Activated T-cell treated with anti-CD3 and anti-CD28 coated beads, Interleukin-2, amount 50 U/mL, for 4 hours (primary cell): Measurements from ENCODE around the gene PLCB1. TPM values are rescaled to one million over a fixed set of nuclear protein-coding genes. Genes with fewer than 3 reads are reported as not detected.

Source experiments
- ATAC-seq, 2 donors: fragments of 200-7000 bp; cut with Tn5 transposase; one replicate each; pipeline ENCODE4 v1.10.0; 2021
- DNase-seq: peaks from one replicate; pipeline ENCODE4 v3.0.0-alpha.2; 2020
- H3K27me3 Mint-ChIP-seq: one replicate; pipeline ENCODE4 v1.8.0; 2021; ENCODE audit warnings: low read depth, mixed read lengths
- H3K36me3 Mint-ChIP-seq: one replicate; pipeline ENCODE4 v1.8.0; 2022; ENCODE audit warnings: mixed read lengths; ENCODE audit not compliant: insufficient read depth
- H3K4me1 Mint-ChIP-seq: one replicate; pipeline ENCODE4 v1.8.0; 2021; ENCODE audit warnings: low read depth, mixed read lengths
- H3K4me3 Mint-ChIP-seq: one replicate; pipeline ENCODE4 v1.8.0; 2021; ENCODE audit warnings: mild to moderate bottlenecking, moderate library complexity, mixed read lengths
- H3K9me3 Mint-ChIP-seq: one replicate; pipeline ENCODE4 v1.8.0; 2021; ENCODE audit warnings: mixed read lengths
- total RNA-seq, 3 donors: library from RNA; stranded (reverse); gene quantifications; one replicate each; pipeline ENCODE4 v1.2.1, GENCODE V29; 2021

Gene PLCB1
- total RNA-seq, 3 donors from 2014 or later = 0.91 to 6.0 (median 2.8) TPM

DNA sequence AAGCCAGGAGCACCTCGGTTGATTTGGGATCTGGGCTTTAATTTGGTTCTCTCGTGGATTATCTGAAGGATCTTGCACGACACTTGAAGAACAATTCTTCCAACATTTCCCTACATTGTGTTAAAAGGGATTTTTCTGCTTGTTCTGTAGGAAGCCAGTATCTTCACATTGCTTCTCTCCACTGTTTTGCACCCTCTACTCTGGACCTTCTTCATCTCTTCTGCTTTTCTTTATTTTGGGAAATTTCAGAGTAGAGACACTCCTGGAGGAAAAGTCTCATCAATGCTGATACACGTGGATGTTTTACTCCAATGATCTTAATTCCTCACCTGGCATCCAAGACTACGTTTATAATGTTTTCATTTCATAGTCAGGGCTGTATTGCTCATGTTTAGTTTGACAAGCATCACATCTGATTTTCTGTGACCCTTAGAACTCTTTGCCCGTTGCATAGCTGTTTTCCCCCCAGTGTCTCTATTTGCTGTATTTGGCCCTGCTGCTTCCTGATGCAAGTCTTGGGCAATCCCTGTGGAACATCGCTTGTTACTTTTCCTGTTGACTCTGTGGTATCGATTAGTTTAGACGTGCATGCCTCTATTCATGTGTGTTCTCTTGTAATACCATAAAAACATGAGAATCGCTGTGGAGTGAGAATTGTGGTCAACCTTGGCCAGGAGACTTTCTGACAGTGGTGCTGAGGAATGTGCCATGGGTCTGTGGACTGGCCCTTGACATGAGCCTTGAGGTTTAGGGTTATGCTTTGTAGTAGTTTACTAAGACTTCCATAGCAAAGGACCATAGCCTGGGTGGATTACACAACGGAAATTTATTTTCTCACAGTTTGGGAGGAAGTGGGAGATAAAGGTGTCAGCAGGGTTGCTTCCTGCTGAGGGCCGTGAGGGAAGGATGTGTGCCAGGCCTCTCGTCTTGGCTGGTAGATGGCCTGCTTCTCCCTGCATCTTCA is 12.5 kb downstream of the PLCB1 start:
- Mint-ChIP-seq H3K27me3 (peaks cover 3% of the 10 kb centered on the region), H3K36me3 (no peaks in the 10 kb centered on the region), H3K4me1 (peaks cover 17% of the 10 kb centered on the region), H3K9me3 (no peaks in the 10 kb centered on the region), H3K4me3 (no peak overlapping the region)
- ATAC-seq (peak; percentile 25 to 30), DNase-seq (no peak)

DNA sequence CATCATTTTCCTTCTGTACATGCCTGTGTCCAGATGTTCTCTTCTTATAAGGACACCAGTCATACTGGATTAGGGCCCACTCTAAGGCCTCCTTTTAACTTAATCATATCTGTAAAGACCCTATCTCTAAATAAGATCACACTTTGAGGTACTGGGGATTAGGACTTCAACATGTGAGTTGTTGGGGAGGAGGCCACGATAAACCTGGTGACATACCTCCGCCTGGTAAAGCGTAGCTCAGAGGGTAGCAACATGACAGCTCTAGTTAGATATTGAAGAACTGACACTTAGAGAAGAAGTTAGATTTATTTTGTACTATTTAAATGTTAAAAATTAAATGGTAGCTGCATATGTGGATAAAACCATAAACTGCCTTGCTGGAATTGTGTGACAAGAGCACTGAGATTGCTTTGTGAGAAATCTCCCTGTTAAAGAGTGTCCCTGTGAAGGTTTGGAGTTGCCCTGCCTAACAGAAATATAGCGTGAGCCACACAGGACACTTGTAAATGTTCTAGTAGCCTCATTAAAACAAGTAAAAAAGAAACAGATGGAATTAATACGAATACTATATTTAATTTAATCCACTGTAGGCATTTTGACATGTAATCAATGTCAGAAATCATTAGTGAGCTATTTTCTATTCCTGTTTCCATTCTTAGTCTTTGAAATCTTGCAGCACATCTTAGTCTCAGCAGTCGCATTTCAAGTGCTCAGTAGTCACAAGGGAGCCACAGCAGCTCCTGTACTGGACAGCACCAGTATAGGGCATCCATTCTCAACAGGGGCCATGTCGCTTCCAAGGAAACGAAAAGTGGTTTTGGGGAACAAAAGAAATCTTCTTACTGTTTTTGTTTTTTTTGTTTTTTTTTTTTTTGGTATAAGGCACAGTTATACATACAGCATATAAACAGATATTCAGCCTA is 13.4 kb downstream of the PLCB1 start:
- H3K4me1 Mint-ChIP-seq = peaks cover 18% of the 10 kb centered on the region
- H3K27me3 Mint-ChIP-seq = peaks cover 3% of the 10 kb centered on the region
- ATAC-seq (no peak), DNase-seq (no peak)
- no peaks in the 10 kb centered on the region for H3K36me3 Mint-ChIP-seq
- no peaks in the 10 kb centered on the region for H3K9me3 Mint-ChIP-seq
- H3K4me3 Mint-ChIP-seq = no peak overlapping the region

DNA sequence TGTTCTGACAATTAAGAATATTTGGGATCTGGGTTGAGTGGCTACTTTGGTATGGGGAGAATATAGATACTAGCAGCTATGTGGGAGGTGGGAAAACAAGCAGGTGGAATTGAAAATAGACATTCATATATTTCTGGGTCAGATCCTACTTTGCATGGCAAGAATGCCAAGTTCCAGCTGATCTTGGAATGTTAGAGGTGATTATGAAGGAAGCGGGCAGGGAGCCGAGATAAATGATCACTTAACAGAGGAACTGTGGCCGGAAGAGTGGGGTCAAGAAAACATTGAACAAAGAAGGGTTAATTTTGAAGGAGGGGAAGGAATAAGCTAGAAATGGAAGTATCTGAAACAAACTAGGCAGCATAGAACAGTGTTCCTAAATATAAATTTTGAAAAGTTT is 15.4 kb downstream of the PLCB1 start:
- Mint-ChIP-seq H3K27me3 (peaks cover 3% of the 10 kb centered on the region), H3K4me3 (no peak overlapping the region), H3K9me3 (no peaks in the 10 kb centered on the region), H3K36me3 (no peaks in the 10 kb centered on the region), H3K4me1 (peaks cover 33% of the 10 kb centered on the region)
- no peak for ATAC-seq
- DNase-seq = no peak

DNA sequence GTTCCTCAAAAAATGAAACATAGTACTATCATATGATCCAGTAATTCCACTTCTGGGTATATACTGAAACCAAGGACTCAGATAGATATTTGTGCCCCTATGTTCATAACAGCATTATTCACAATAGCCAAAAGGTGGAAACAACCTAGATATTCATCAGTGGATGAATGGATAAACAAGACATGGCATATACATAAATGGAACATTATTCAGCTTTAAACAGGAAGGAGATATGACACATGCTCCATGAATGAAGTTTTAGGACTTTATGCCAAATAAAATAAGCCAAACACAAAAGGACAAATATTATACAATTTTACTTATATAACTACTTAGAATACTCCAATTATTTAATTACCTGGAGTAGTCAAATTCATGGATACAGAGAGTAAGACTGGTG is 16.4 kb downstream of the PLCB1 start:
- peaks cover 43% of the 10 kb centered on the region for H3K4me1 Mint-ChIP-seq
- H3K4me3 Mint-ChIP-seq = no peak overlapping the region
- no peaks in the 10 kb centered on the region for H3K9me3 Mint-ChIP-seq
- no peak for ATAC-seq
- peaks cover 3% of the 10 kb centered on the region for H3K27me3 Mint-ChIP-seq
- no peaks in the 10 kb centered on the region for H3K36me3 Mint-ChIP-seq
- no peak for DNase-seq

DNA sequence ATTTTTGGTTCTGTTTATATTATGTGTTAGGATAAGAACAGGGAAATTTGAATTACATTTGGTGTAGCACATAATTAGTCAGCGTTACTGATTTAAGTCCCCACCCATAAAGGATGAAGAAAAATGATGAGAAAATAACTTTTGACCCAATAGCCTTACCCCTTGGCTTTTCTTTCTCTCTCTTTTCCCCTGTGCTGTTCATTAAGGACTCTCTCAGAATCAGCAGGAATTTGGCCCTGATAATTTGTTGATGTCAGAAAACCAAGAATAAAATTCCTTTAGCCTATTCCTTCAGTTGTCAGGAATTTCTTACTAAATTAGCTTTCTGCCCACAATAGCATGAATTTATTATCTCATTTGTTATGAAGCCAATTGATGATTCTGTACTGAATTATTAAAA is 18.5 kb downstream of the PLCB1 start:
- Mint-ChIP-seq H3K27me3 (peaks cover 3% of the 10 kb centered on the region), H3K36me3 (no peaks in the 10 kb centered on the region), H3K4me1 (peaks cover 45% of the 10 kb centered on the region), H3K9me3 (no peaks in the 10 kb centered on the region), H3K4me3 (no peak overlapping the region)
- ATAC-seq (no peak), DNase-seq (no peak)

DNA sequence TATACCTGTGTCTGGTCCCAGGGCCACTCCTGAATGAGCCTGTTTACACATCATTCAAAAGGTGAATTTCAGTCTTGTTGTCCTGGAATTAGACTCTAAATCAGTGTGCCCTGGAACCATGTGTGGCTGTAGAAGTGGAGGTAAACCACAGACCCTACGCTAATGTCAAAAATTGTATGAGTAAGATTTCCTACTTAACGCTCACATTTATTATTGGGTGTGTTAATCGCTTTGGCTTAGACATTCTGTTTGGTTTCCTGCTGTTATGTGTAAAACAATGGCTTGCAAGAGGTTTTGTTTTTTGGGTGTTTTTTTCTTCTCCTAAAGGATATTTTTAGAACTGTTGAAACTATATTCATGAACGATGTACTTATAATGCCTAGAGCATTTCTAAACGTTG is 19.3 kb downstream of the PLCB1 start:
- Mint-ChIP-seq H3K36me3 (no peaks in the 10 kb centered on the region), H3K9me3 (no peaks in the 10 kb centered on the region), H3K4me3 (no peak overlapping the region), H3K27me3 (peaks cover 5% of the 10 kb centered on the region), H3K4me1 (peaks cover 48% of the 10 kb centered on the region)
- DNase-seq (no peak), ATAC-seq (peak in 1 of 2 donors; percentile 30)

DNA sequence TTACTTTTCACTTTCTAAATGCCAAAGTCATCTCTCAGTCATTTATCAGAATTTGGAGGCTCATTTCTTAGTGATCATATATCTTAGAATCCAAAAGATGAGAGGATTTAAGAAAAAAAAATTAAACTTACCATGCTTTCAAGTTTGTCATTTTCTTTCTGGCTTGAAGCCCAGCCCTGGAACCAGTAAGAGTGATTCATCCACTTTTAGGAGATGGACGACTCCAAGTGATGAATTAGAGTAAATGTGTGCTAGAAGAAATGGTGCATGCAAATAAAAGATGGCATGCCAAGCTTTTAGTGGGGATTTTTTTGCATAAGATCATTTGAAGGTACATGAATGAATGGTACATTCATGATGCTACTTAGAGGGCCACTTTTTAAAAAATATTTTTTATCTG is 20.1 kb downstream of the PLCB1 start:
- DNase-seq (no peak), ATAC-seq (no peak)
- peaks cover 5% of the 10 kb centered on the region for H3K27me3 Mint-ChIP-seq
- H3K4me3 Mint-ChIP-seq = no peak overlapping the region
- H3K36me3 Mint-ChIP-seq = no peaks in the 10 kb centered on the region
- peaks cover 55% of the 10 kb centered on the region for H3K4me1 Mint-ChIP-seq
- no peaks in the 10 kb centered on the region for H3K9me3 Mint-ChIP-seq

DNA sequence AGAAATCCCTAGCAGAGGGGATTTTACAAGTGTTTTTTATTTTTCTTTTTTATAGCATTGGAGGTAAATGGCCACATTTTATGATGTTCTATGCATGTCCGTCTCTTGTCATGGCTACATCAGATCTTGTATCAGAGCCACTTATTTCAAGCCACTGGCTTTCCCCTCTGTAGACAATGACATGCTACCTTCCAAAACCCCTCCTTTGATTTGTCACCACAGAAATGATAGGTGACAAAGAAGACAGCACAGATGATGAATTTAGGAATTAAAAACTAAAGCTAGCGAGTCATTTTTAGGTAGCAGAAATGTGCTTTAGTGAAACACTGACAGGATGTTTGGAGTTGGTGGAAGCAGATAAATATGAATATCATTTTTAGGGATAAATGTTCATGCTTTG is 20.8 kb downstream of the PLCB1 start:
- Mint-ChIP-seq H3K36me3 (no peaks in the 10 kb centered on the region), H3K9me3 (no peaks in the 10 kb centered on the region), H3K4me3 (no peak overlapping the region), H3K27me3 (peaks cover 2% of the 10 kb centered on the region), H3K4me1 (peaks cover 59% of the 10 kb centered on the region)
- peak; percentile 39 to 42 for ATAC-seq
- no peak for DNase-seq

DNA sequence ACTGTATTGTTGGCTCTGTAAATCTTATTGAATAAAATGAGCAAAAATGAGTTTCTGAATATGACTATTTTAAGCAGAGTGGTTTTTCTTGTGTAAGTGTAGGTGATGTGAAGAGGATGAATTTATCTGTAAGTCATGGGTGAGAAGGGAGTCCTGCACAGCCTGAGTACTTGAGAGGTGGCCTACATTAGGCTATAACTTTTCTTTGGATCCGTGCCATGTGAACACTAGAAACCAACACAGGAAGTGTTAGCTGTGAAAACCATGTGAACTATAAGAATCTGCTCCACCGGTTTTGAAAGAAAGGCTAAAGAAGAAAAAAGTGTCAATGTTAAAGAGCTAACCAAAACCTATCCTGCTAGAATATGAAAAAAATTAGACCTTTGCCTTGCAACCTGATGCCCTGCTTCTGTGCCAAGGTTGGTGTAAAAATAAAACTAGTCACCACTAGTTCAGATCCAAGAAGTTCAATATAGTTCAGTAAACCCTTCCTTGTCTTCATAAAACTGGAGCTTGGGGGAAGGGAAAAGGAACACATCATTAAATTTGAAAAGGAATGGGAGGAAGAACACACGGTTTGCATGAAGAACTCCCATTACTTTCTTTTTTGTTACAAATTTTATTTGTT is 21.3 kb downstream of the PLCB1 start:
- Mint-ChIP-seq H3K4me1 (peaks cover 59% of the 10 kb centered on the region), H3K36me3 (no peaks in the 10 kb centered on the region), H3K9me3 (no peaks in the 10 kb centered on the region), H3K4me3 (no peak overlapping the region), H3K27me3 (peaks cover 2% of the 10 kb centered on the region)
- DNase-seq (no peak), ATAC-seq (peak; percentile 25 to 41)

DNA sequence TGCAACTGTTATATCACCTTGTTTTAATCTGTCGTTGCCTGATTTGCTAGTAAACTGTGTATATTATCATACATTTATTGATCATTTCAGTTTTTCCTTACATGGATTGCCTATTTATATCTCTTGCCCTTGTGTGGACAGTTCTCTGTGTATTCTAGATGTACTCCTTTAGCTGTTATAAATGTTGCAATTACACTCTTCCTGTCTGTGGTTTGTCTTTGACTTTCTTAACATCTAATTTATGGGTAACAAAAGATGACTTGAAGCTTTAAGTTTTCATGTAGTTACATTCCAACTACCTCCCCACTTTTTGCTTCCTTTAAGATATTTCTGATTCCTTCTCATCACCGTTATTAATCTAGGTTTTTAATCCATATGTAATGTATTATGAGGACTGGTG is 22.6 kb downstream of the PLCB1 start:
- no peaks in the 10 kb centered on the region for H3K36me3 Mint-ChIP-seq
- H3K4me3 Mint-ChIP-seq = no peak overlapping the region
- ATAC-seq (no peak), DNase-seq (no peak)
- H3K9me3 Mint-ChIP-seq = no peaks in the 10 kb centered on the region
- peaks cover 2% of the 10 kb centered on the region for H3K27me3 Mint-ChIP-seq
- H3K4me1 Mint-ChIP-seq = peaks cover 59% of the 10 kb centered on the region

DNA sequence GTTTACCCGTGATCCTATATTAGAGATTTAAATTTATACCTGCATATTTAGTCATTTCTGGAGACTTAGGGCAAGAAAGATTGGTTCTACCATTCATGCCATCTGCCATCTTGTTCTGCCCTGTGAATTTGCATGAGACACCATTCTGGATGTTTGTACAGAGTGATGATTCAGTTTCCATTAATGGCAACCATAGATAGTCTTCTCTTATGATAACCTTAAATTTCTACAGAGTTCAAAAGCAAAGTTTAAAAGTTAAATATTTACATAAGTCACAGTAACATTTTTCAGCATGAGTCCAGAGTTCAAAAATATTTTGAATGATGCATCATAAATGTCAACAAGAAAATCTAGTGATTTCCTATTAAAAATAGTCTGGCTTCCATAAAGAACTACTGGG is 23.2 kb downstream of the PLCB1 start:
- Mint-ChIP-seq H3K4me1 (peaks cover 58% of the 10 kb centered on the region), H3K27me3 (peaks cover 2% of the 10 kb centered on the region), H3K9me3 (no peaks in the 10 kb centered on the region), H3K4me3 (no peak overlapping the region), H3K36me3 (no peaks in the 10 kb centered on the region)
- no peak for ATAC-seq
- DNase-seq = no peak

DNA sequence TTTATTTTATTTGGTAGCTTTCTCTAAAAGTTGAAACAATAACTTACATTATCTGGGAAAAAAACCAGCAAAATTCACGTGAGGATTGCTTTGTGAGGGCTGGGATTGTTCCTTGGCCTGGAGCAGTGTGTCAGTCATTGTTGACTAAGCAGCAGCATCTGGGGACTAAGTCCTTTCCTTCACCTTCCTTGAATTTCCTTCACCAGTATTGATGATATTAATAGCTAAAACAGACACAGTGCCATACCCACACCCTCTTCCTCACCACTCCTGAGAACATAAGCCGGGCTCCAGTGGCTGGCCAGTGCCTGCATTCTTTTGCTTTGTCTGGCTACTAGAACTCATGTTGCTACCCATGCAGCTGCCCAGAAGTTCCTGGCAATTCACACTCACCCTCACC is 23.7 kb downstream of the PLCB1 start:
- Mint-ChIP-seq H3K4me1 (peaks cover 58% of the 10 kb centered on the region), H3K4me3 (no peak overlapping the region), H3K27me3 (peaks cover 2% of the 10 kb centered on the region), H3K9me3 (no peaks in the 10 kb centered on the region), H3K36me3 (no peaks in the 10 kb centered on the region)
- DNase-seq (no peak), ATAC-seq (no peak)

DNA sequence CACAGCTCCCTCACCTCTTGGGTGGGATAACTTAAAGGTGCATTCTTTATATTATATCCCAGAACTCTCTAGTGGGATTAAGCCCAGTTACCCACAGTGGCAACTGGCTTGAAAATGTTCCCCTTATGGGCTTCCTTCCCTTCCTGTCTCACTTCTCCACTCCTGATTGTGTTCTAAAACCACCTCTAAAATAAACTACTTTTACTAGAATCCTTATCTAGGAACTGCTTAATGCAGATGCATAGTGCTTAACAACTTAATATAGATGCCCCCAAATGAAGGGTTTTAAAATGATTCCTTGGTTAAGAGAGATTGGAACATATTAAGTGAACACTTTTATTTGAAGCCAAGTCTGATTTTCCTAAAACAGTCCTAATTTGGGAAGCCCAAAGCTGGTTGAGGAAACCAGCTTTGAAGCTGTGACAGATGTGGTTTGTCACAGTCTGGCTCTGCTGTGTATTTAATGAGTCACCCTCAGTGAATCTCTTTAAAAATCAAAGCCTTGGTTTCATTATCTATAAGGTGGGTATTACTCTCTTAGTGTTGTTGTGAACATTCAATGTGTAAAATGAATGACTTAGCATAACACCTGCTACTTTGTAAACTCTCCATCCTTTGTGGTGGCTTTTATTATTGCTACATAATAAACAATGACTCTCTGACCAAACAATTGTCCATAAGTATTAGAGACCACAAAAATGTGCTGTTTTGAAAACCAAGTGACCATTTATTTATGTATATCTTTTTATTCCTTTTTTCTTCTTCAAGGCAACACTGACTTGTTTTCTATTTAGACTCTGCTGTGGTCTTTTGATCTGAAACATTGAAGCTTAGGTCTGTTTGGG is 24.4 kb downstream of the PLCB1 start:
- H3K27me3 Mint-ChIP-seq = peaks cover 2% of the 10 kb centered on the region
- no peaks in the 10 kb centered on the region for H3K9me3 Mint-ChIP-seq
- H3K36me3 Mint-ChIP-seq = no peaks in the 10 kb centered on the region
- H3K4me1 Mint-ChIP-seq = peaks cover 56% of the 10 kb centered on the region
- DNase-seq = no peak
- H3K4me3 Mint-ChIP-seq = no peak overlapping the region
- peak; percentile 91 for ATAC-seq
